GM19372 (cell line): Measurements from ENCODE around the gene EXOC3.
A peak's percentile ranks its signal among the peaks of the same experiment; 100 is the strongest.

Experiments
- ATAC-seq: cut with Tn5 transposase; IDR thresholded peaks from one replicate; pipeline ENCODE4 v1.9.1; 2021; ENCODE audit warnings: mild to moderate bottlenecking, low read depth, moderate library complexity; ENCODE audit not compliant: unreplicated experiment

The EXOC3 gene

DNA sequence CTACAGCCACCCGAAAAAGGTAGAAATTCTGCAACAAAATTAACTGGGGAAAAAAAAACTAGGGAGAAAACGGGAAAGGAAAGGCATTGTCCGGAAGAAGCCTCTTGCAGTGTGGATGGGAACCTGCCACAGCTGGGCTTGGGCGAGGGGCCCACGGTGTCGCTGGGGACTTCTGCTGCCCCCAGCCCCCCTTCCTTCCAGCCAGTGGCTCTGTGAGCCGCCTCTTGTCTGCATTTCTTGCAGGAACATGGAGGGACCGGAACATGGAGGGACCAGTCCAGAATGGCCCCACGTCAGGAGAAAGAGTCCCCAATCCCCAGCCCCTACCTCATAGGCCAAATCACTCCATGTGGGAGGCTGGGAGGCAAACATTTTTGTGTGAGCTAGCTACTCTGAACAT lies 36.9 kb upstream of the EXOC3 start:
- no peak for ATAC-seq

DNA sequence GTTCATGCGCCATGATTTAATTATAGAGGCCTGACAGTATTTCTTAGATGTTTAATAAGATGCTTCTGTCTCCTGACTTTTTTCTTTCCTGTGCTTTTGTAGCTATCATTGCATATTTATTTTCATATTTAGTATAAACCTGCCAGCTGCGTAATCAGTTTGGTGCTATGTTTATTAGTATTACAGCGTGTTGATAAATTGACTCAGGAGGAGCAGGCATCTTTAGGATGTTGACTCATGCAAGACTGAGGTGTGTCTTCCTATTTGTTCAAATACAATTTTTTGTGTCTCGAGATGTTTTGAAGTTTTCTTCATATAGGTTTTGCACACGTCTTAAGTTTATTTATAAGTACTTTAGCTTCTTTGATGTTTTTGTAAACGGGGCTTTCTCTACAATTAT lies 35.9 kb upstream of the EXOC3 start:
- ATAC-seq = no peak

DNA sequence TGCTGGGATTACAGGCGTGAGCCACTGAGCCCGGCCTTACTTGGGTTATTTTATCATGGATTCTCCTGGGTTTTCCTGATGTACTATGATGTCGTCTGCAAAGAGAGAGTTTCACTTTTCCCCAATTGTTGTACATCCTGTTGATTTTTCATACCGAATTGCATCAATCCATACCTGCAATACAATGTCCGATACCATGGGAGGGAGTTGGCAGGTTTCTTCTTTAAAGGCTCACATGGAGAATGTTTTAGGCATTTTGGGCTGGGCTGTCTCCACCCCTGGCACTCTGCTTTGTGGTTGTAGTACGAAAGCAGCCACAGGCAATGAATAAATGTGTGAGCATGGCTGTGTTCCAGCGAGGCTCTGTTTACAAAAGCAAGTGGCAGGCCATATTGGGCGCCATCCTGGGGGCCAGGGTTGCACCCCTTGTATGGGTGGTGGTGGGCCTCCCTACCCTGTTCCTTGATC lies 35.1 kb upstream of the EXOC3 start:
- ATAC-seq = no peak

DNA sequence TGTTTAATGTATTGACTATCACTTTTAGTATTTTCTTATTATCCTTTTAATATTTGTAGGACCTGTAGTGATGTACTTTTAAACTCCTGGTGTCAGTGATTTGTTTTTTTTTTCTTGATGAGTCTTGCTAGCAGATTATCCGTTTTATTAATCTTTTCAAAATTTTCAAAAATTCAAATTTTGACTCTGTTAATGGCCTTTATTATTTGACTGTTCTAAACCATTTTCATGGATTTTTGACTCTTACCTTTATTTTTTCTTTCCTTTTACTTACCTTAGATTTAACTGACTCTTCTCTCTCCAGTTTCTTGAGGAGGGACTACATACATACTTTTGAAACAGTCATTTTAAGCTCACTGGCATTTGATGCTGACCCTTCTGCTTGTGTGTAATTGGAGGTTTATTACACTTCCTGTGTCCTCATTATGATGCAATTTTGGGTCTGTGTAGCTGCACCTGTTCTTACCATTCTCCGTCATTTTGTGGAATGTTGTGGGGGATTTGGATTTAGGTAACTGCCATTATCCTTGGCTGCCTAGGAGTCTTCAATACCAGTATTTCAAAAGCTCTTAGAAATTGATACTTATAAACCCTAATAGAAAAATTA lies 32.0 kb upstream of the EXOC3 start:
- ATAC-seq = no peak

DNA sequence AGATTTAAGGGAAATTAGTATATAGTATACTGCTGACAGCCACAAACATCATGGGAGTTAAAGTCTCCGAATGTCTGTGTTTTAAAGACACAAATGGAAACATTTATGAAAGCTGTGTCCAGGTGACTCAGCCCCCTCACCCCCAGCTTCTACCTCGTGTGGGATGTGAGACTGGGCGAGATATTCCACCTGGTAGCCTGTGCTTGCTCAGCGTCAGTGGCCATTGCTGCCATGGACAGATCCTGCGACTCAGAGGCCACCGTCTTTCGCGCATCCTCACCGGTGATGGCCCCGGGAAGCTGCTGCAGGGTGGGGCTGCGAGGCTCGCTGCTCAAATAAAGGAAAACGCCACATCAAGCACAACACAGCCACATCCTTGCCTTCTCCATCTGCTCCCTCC lies 31.2 kb upstream of the EXOC3 start:
- no peak for ATAC-seq

DNA sequence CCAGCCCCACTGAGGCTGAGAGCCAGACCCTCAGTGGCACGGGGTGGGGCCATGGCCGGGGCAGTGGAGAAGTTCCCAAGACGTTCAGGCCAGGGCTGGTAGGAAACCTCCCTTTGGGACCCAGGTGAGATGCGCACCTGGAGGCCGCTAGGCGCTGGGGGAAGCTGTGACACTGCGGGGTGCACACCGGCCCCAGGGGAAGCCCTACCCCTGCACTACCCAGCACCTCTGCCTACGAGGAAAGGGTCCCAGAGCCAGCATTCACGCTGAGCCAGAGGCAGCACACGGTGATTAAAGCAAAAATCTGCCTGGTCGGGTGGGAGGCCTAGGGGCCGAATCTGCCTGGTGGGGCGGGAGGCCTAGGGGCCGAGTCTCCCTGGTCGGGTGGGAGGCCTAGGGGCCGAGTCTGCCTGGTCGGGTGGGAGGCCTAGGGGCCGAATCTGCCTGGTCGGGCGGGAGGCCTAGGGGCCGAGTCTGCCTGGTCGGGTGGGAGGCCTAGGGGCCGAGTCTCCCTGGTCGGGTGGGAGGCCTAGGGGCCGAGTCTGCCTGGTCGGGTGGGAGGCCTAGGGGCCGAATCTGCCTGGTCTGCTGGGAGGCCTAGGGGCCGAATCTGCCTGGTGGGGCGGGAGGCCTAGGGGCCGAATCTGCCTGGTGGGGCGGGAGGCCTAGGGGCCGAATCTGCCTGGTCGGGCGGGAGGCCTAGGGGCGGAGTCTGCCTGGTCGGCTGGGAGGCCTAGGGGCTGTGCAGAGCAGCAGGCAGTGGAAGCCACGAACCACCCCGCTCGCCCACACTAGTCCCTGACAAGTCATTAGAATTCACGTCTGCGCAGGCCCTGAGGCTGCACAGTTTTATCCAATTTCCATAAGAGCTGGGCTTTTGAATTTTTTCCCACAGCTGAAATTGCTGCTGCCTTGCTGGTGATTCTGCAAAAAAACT lies 27.7 kb upstream of the EXOC3 start:
- peak; percentile 95 for ATAC-seq

DNA sequence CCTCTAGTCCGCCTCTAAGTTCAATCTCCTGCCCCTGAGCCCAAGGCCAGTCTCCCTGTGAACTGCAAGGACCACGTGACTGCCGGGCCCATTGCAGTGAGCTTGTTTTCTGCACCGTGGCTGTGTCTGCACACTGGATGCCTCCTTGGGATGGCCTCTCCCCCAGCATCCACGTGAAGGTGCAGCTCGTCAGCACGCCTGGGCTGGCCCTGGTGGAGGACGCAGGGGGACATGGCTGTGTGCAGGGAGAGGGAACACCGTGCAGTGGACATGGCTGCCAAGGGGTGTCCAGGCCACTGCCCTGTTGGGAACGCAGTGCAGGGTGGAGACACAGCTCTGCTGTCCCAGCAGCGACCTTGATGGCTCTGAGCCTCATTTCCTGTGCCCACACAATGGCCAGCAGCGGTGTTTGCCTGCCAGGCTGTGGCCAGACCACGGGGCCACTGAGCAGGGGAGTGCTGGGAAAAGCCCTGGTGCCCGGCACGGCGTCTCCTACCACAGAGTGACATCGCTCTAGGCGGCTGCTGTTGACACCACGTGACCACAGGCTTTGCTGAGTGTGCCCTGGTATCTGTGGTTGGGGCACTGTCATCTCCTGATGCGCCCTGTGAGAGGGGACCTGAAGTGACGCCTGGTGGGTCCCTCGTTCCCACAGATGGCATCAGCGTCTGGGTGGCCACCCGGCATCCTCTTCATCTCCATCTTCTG lies 26.9 kb upstream of the EXOC3 start:
- ATAC-seq = peak; percentile 17

DNA sequence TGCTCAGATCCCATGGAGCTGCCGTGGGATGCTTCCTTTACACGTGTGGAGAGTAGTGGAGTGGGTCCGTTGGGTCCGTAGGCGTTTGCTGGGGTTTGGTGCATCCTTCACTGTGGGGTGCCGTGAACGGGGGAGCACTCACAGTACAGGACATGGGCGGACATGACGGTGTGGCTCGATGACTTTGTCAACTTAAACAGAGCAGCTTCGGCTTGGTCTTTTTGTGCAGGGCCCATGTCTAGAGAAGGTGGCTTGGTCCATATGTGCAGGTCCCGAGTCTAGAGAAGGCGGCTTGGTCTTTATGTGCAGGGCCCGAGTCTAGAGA lies 26.4 kb upstream of the EXOC3 start:
- no peak for ATAC-seq

DNA sequence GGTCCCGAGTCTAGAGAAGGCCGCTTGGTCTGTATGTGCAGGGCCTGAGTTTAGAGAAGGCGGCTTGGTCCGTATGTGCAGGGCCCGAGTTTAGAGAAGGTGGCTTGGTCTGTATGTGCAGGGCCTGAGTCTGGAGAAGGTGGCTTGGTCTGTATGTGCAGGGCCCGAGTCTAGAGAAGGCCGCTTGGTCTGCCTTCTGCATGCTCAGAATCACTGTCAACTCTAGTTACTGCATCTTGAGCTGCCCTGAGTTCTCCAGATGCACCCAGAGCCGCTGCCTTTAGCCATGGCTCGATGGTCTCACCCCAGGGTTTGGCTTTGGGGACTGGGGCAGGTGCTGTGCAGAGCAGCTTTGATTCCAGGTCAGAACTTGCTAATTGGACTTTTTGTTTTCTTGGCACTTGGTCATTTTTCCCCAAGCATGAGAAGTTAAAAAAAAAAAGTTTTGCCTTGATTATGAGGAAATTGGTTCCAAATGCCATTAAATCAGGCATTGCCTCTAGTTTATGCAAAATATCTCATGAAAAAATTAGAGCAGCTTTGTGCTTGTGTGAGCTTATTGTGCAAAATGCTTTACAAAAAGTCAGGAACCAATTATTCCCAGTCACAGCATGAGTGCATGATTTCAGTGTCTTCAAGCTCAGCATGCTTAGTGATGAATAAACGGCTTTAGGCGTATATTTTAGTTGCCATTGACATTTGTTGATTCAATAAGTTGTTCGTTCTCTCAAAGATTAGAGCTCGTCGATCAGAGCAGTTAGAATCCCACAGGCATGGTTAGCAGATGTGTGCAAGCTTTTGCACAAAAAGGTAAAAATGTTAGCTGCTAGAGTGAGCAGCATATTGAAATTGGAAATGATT lies 25.4 kb upstream of the EXOC3 start:
- ATAC-seq = no peak

DNA sequence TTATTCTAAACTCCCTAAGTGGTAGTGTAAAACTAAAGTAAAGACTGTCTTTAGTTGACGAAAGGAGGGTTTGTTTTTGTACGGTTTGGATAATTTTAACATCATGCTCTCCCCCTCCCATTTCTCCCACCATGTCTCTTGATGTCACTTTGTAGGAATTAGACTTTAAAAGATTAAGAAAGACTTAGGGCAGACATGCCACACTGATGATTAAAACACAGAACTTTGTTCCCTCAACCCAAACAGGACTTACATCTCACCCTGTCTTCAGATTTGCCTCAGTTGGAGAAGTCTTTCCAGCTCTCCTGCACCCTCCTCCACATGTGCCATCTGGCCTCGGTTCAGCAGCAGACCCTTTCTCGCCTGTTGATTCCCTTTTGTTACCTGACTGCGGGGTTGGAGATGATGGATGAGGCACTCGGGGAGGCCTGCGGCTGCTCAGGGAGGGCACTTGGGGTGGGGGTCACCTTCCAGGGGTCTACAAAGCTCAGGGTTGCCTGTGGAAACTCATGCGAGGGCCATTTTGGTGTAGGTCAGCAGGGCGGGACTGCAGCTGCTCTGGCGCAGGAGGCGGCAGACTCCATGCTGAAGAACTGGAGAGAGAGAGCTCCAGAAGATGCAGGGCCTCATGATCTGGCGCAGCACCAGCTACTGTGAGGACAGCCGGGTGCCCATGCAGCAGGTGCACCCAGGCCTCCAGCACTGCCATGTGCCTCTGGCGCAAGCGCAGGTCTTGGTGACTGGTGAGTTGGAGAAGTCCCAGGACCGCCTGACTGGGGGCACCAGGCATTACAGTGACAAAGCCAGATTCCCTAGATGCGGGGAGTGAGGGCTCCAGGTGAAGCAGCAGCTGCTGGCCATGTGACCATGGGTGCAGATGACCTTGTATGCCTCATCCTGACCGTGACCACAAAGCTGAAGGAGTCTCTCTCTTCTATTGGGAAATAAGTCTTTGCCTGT lies 24.5 kb upstream of the EXOC3 start:
- ATAC-seq = no peak

DNA sequence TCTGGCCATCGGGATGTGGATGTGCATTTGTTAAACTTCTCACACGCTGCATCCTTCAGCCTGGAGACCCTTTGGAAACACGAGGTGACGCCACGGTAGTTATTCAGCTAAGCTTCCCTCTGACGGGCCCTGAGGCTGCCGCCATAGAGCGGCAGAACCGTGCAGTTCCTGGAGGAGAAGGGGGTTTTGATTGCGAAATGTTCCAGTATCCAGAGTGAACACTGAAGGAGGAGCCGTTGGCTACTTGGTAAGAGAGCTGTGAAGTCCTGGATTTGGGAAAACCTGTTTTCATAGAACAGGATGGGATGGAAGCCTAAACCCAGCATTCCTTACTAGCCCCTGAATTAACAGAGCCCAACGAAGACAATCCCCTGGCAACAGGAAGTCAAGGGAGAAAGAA lies 23.0 kb upstream of the EXOC3 start:
- no peak for ATAC-seq

DNA sequence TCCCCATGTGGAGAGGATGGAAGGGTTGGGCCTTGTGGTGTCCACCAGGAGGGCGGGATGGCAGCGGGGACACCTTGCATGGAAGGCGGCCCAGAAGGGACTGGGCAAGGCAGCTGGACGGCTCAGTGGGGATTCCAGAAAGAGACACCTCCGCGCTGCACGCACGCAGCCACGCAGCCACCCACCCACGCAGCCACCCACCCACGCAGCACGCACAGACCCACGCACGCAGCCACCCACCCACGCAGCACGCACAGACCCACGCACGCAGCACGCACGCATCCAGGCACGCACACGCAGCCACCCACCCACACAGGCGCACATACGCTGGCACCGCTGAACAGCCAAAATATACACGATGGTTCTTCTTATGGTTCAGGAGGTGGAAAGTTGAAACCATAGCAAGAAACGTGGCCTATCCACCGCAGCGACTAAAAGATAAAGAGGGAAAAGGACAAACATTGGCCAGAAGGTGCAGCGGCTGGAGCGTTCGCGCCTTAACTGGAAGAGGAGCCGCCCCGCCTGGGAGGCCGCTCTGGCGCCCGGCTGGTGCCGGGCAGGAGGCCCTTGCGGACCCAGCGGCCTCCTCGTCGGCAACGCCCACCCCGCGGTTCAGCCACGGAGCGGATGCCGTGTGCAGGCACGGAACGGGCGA lies 22.2 kb upstream of the EXOC3 start:
- no peak for ATAC-seq

DNA sequence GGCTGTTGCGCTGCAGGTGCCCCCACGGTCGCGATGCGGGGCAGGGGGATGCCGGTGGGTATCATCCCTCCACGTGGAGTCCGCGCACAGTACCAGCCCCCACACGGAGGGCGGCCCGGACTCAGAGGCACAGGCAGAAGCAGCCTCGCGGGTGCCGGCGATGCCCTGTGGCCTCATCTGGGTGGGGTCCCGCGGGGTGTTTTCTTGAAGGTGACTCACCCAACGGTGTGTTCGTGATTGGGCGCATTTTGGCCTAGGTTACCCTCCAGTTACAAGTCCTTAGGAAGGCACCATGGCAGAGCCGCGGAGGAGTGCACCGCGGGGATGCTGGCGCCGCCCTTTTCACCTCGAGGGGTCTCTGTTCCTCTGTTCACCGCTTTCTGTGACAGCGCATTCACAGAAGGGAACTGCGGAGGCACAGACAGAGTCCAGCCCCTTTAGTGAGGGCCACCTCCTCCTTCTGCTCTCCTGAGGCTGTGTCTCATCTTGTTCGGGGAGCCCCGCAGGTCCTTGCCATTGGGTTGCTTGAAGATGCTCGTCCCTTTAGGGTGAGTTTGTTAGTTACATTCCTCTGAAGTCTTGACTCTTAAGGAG lies 21.6 kb upstream of the EXOC3 start:
- no peak for ATAC-seq

DNA sequence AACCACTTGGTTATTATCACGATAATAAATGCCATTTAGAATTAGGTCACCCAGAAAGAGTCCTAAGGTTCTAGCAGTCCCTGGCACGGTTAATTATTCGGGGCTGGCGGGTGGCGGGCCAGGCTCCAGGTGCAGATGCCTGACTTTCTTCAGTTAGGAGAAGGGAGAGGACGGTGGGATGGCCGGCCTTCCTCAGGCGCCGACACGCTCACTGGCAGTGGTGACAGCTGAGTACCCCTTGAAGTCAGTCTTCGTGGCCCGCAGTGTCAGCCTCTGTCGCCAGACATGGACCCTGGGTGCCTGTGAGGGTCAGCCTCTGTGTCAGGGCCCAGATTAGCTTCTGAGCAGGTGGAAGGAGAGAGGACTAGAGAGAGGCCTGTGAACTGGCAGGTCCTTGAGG lies 21.1 kb upstream of the EXOC3 start:
- no peak for ATAC-seq

DNA sequence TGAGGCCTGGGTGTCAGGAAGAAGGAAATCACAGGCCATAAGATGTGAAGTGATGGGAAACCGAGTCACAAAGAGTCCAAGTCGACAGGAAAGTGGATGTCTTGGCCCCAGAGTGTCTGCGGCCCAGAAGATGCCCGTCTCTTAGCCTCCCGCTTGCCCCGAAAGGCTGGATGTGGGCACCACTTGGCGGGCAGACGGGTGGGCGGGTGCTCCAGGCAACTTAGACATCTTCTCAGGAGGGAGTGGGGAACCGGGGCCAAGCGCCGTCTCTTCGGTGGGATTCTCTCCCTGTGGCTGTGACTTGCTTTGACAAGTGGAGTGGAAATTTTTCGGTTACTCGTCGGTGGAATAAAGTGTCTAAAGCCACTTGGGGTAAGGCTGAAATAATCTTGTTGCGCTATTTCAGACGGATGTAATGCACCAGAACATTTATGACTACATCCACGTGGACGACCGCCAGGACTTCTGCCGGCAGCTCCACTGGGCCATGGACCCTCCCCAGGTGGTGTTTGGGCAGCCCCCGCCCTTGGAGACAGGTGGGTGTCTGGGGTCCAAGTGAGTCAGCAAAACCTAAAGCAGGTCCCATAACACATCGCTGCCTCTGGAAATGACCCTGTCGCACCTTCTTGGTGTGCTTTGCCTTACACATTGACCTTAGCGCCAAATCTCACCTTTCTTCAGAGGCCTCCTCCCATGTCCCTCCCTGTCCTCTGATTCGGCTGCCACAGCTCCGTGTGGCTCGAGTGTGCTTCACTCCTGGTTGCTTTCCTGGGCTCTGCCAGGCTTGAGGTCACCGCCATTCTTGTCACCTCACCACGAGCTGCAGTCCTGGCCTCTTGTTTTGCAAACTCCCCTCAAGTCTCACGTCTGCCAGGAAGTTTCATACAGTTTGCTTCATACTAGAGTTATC lies 20.4 kb upstream of the EXOC3 start:
- ATAC-seq = no peak

DNA sequence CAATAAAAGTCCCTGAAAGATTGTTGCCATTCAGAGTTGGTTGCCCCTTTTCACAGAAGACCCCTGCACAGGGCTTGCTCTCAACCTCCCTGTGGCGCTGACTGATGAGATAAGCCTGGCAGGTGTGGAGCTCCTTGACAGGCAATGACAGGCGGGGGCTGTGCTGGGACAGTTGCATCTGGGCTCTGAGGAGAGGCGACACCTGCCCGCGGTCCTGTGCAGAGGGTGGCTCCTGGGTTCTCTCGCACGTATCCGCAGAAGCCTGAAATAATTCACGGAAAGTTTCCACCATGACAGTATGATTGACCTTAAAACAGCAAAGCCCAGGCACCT lies 19.8 kb upstream of the EXOC3 start:
- no peak for ATAC-seq

DNA sequence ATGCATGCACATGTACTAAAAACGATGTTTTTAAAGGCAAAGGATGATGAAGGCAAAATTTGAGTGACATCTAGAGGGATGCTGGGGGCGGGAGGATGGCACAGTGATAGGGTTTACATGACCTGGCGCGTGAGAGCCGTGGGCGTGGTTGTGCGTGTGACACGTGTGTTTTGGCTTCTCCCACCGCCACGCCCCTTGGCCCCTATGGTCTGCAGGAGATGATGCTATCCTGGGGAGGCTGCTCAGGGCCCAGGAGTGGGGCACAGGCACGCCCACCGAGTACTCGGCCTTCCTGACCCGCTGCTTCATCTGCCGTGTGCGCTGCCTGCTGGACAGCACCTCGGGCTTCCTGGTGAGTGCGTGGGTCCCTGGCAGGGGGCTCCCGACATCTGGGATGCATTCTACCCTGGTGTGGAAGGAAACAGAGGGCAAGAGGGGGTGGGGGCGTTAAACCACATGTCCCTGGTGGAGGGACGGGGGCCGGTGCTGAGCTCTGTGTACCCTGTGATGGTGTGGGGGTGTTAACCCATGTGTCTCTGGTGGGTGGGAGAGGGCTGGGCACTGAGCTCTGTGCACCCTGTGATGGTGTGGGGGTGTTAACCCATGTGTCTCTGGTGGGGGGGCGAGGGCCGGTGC lies 19.2 kb upstream of the EXOC3 start:
- no peak for ATAC-seq
